ENCODE measurements around the gene CFAP20DC.

GRCh38 chr3:59046839-59047238 is 3.0 kb downstream of the CFAP20DC start:
- TF ChIP-seq, protein P1, sequence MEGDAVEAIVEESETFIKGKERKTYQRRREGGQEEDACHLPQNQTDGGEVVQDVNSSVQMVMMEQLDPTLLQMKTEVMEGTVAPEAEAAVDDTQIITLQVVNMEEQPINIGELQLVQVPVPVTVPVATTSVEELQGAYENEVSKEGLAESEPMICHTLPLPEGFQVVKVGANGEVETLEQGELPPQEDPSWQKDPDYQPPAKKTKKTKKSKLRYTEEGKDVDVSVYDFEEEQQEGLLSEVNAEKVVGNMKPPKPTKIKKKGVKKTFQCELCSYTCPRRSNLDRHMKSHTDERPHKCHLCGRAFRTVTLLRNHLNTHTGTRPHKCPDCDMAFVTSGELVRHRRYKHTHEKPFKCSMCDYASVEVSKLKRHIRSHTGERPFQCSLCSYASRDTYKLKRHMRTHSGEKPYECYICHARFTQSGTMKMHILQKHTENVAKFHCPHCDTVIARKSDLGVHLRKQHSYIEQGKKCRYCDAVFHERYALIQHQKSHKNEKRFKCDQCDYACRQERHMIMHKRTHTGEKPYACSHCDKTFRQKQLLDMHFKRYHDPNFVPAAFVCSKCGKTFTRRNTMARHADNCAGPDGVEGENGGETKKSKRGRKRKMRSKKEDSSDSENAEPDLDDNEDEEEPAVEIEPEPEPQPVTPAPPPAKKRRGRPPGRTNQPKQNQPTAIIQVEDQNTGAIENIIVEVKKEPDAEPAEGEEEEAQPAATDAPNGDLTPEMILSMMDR (IDR thresholded peaks at IDR 0.05) = no peak
- TF ChIP-seq ZFX (IDR thresholded peaks at IDR 0.05; ENCODE audit: borderline replicate concordance) = no peak
